GM18519 (cell line): ENCODE results near the gene C1orf52.

Experiments used
- ATAC-seq: cut with Tn5 transposase; IDR thresholded peaks from one replicate; pipeline ENCODE4 v1.9.1; 2021; ENCODE audit warnings: mild to moderate bottlenecking, moderate library complexity; ENCODE audit not compliant: unreplicated experiment, low FRiP score

The C1orf52 gene

GRCh38 chr1:85237613-85238012 is 21.8 kb downstream of the C1orf52 start:
- ATAC-seq = no peak

DNA sequence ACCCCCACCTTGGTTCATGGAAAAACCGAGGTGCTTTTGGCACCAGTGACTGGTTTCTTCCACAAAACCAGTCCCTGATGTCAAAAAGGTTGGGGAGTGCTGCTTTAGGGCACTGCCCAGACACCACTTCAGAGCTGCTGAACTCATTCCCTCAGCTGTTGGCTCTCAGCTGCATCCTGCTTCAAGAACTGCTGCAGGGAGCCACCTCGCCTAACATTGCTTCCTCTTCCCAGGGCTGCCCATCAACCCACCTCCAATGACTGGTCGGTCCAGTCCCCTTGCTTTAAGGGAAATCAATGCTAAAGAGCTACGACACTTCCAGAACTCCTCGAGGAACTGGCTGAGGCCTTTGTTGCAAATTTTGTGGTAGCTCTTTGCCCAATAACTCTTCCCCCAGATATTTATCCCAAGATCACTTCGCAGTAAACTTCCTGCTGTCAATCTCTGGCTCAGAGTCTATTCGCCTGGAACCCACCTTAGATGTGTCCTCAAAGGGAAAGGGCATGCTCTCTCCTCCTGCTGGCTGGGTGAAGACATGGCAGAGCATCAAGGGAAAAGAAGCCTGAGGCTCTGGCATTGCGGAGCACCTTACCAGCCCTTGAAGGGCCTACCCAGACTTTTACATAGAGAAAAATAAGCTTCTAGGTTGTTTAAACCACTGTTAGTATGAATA is 29.0 kb downstream of the C1orf52 start:
- no peak for ATAC-seq

GRCh38 chr1:85229574-85230097 is 29.8 kb downstream of the C1orf52 start:
- ATAC-seq = no peak

DNA sequence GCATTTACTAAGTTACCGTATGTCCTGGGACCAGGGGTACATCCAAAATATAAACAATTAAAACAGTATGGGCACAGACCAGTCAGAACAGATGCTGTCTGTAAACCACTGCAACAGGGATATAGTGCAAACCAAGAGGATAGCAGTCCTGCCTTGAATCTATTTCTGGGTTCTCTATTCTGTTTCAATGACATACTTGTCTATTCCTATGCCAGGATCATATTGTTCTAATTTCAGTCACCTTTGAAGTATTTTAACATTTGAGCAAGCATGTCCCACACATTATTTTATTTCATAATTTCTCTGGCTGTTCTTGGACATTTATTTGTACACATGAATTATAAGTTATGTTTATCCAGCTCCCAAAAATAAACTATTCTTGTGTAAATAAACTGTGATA is 30.5 kb downstream of the C1orf52 start:
- ATAC-seq = no peak

GRCh38 chr1:85225624-85226380 is 33.7 kb downstream of the C1orf52 start:
- ATAC-seq = no peak

DNA sequence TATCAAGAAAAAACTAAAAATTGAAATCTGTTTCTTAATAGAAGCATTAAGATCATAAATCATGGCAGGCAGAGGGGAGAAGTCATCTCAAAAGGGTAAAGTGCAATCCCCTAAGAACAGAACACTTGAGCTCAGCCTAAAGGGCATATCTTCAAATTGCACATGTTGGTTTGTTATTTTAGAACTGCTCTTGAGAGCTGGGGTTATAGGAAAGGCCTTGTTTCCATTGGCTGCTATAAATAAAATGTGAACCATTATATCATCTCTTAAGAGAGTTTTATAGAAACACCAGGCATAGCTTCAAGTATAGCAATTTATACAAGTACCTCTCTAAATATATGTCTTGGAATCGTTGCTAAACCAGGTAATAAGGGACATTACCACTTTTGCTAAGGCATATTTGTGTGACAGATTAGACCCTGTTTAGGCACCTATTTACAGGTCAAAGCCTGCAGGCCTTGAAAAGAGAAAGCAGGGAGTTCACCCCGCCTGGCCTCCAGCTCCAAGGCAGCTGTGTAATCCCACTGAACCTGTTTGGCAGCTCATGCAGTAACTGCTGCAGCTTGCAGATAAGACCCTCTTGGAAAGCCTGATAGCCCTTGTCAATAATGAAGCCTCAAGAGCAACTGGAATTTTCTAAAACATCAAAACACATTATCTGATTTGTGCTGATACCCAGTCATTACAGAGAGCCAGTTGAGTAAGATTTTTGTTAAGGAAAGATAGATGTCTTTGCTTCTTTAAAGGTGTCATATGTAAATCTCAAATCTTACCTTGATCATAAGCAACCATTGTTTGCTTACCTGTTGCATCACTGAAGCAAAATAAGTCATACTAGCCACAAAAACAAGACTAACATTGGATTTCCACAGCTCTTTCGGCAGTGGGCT is 34.5 kb downstream of the C1orf52 start:
- ATAC-seq = no peak

DNA sequence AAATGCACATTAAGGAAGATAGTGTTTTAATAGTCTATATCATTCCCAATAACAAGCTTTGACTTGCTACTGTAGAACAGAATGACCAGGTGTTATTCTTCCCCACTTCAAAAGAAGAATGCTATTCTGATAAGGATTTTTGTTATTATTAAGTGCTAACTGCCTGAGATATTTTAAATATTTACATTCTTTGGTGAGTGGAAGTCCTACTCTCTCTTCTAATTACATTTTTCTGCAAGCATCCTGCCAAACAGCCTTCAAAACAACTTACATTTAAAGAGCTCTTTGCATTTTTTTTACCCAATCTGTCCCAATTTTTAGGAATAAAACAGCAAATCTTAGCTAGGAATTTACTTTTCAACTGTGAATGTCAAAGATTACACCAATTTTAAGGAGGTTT is 35.2 kb downstream of the C1orf52 start:
- ATAC-seq = no peak

DNA sequence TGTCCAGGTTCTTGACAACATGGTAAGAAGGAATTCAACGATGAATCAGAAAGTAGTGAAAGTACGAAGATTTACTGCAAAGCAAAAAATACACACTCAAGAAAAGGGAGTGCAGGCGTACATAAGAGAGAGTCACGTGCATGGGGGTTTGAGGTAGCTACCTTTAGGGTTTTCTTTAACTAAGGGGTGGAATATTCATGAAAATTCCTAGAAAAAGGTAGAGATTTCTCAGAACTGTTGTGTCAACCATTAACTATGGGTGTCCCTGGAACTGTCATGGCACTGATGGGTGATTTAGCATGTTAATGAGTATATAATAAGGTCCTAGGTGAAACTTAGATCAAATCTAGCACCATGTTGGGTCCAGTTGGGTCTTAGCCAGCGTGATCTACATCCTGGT is 36.1 kb downstream of the C1orf52 start:
- ATAC-seq = no peak

DNA sequence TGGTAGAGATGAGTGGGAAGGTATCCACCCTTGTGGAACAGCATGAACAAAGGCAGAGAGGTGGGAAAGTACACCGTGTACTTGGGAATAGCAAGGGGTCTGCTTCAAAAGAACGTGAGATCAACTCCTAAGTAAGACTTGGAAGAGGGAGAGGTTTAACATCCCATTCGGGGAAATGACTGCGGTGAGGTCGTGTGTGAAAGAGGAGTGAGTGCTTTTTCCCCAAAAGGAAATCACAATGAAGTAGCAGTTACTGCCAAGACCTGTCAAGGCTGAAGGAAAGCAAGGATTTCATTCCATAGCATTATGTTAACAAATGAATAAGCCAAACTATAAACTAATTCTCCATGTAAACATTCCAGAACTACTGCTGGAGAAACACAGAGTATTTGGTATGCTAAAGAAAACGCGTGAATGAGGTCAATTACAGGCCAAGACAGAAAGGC is 38.7 kb downstream of the C1orf52 start:
- ATAC-seq = no peak

GRCh38 chr1:85219853-85220610 is 39.4 kb downstream of the C1orf52 start:
- ATAC-seq = no peak

DNA sequence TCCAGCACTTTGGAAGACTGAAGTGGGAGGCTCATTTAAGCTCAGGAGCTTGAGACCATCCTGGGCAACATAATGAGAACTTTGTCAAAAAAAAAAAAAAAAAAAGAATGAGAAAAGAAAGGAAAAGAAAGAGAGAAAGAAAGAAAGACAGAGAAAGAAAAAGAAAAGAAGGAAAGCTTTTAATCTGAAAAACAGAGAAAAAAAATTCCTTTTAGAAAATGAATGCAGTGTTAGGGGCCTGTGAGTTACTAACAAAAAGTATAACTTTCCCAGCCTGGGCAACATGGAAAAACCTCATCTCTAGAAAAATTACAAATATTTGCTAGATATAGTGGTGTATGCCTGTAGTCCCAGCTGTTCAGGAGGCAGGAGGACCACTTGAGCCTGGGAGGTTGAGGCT is 42.8 kb downstream of the C1orf52 start:
- ATAC-seq = no peak

- no peak for ATAC-seq
Measured at GRCh38 chr1:85214654-85215053, 44.8 kb downstream of the C1orf52 start.

- no peak for ATAC-seq
Measured at GRCh38 chr1:85208488-85208887, 51.0 kb downstream of the C1orf52 start.

DNA sequence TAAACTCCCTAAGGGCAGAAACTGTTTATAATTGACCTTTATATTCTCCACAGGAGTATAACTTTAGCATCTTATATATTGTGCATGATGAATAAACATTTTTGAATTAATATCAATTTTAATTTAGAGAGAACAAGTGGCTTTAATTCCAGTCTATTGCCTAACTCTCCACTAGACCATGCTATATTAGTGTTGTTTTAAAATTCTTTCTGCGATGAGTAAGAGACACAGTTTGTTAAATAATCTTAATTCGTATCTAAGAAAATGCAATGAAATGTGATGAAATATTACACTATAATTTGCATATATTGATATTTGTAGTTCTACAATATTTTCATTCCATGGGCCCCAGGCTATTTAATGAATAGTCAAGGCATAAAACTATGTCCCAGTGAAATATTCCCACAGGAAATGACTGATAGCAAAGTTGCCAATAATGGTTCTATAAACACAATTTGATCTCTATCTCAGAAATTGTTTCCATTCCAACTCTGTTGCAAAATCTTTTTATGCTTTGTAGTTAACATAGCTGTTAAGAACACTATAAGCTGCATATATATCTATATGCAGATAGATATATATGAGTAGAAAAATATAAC is 55.8 kb downstream of the C1orf52 start:
- ATAC-seq = no peak

DNA sequence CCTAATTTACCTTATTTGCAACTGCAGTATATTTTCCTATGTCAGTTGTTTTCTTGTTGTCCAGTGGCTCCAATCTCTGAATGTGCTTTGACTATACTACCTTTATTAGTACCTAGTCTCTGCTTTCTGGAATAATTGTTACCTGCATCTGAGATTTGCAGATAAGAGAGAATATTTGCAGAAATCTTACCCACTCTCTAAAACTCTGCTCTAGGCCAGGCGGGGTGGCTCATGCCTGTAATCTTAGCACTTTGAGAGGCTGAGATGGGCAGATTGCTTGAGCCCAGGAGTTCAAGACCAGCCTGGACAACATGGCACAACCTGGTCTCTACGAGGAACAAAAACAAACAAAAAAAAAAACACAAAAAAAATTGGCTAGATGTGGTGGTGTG is 56.6 kb downstream of the C1orf52 start:
- ATAC-seq = no peak

DNA sequence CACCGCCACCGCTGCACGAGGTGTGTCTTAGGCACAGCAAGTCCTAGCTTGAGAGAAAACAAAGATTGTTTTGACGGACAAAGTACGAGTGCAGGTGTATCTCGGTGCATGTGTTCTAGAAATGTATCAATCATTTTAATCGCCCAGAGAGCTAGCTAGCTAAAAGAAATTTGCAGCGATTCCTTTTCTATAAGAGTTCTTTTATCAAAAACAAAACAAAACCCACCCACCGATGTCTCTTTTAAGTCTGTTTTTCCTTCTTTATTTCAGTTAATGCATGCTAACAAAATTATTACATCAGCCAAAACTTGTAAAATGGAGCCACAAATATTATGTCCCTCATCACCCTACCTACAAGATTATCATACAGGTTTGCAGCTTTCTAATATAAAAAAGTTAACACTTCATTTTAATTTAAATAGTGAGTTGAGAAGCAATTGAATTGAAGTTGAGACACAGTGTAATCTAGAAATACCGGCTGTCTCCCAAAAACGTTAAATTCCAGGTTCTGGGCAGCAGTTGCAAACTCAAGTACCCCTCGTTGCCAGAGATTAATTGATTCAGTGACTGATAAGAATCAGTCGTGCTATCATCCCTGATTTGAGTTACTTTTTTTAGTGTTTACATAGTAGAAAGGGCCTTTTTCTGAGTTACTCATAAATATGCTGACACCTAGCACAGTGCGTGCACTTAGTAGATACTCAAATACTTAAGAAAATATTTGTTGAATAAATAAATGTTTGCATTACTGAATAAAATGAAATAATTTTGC is 57.2 kb downstream of the C1orf52 start:
- peak; percentile 1 for ATAC-seq

DNA sequence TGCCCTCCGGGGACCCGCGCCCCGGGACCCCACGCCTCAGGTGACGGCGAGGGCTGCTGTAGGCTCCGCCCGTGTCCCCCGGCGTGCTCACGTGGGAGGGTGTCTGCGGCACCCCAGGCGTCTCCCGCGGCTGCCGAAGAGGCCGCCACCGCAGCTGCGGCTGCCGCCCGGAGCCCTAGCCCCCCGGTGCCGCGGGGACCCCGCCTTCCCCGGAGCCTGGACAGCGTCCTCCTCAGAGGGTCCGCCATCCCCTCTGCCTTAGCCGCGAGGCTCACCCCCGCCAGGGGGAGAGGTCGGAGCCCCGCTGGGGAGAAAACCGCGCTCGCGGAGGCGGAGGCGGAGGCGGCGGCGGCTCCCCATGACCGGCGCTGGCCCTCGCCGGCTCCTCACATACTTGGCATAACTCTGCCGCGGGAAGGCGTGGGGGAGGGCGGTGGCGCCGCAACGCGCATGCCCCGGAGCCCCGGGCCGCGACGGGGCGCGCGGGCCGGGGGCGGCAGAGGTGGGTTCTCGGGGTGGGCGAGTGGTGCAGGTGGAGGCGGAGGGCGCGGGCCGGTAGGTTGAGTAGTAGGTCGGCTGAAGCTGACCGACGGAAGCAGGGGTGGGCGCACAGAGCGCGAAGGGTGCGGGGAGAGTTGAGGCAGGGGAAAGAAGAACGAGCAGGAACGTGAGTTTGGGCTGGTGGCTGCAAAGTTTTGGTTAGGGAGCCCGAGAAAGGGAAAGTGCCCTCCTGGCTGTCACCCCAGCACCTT is 57.9 kb downstream of the C1orf52 start:
- ATAC-seq = peak; percentile 46
